IMR-90 (cell line): ENCODE results near the gene PCBP3. TPM values are rescaled to one million over a fixed set of nuclear protein-coding genes. Genes with fewer than 3 reads are reported as not detected.

Experiments
- ATAC-seq: fragments of 200-7000 bp; cut with Tn5 transposase; 2 replicates; pipeline ENCODE4 v1.9.1; 2020; ENCODE audit warnings: low read depth, mild to moderate bottlenecking, moderate library complexity
- BruUV-seq: library from RNA; stranded (reverse); fragments of 400-500 nt; replicated peaks from 2 replicates; lab custom pipeline; 2021; lab: Mats Ljungman, UMichigan
- CTCF ChIA-PET: fragments of 300-600 bp; formaldehyde crosslinking; extraction: SDS; loops from one replicate; lab custom pipeline; 2021; ENCODE audit warnings: antibody characterized with exemption; lab: Yijun Ruan, JAX
- POLR2A ChIA-PET: fragments of 300-600 bp; sonication (Branson Sonifier 250); formaldehyde crosslinking; loops from one replicate; lab custom pipeline; 2022; ENCODE audit warnings: antibody characterized with exemption; ENCODE audit not compliant: unreplicated experiment; lab: Charles Lee
- DNase-seq: peaks from one replicate; pipeline ENCODE4 v3.0.0; 2013
- H2AFZ ChIP-seq: replicated peaks from 2 replicates; pipeline ENCODE3; 2013; ENCODE audit warnings: low read length, mild to moderate bottlenecking; ENCODE audit not compliant: poor library complexity
- H2AK5ac ChIP-seq: 2 replicates; pipeline ENCODE4 v1.6.1; 2013; ENCODE audit warnings: low read depth, low read length, inconsistent platforms
- H2AK9ac ChIP-seq: replicated peaks from 2 replicates; pipeline ENCODE3; 2013; ENCODE audit warnings: mild to moderate bottlenecking, low read depth, low read length, moderate library complexity; ENCODE audit not compliant: poor library complexity
- H2BK120ac ChIP-seq: 2 replicates; pipeline ENCODE4 v1.6.1; 2013; ENCODE audit warnings: low read depth, low read length, inconsistent platforms
- H2BK15ac ChIP-seq: 3 replicates; pipeline ENCODE4 v1.6.1; 2013; ENCODE audit warnings: low read depth, low read length, inconsistent platforms
- H2BK20ac ChIP-seq: 2 replicates; pipeline ENCODE4 v1.6.1; 2013; ENCODE audit warnings: low read depth, mild to moderate bottlenecking, inconsistent platforms, low read length, moderate library complexity
- H2BK5ac ChIP-seq: 2 replicates; pipeline ENCODE4 v1.6.1; 2013; ENCODE audit warnings: mild to moderate bottlenecking, low read depth, low read length, inconsistent platforms; ENCODE audit not compliant: poor library complexity, severe bottlenecking
- H3K14ac ChIP-seq: replicated peaks from 2 replicates; pipeline ENCODE4 v1.6.1; 2013; ENCODE audit warnings: low read depth, low read length, inconsistent platforms
- H3K18ac ChIP-seq: 2 replicates; pipeline ENCODE4 v1.6.1; 2013; ENCODE audit warnings: low read depth, low read length, control low read depth
- H3K23ac ChIP-seq: 2 replicates; pipeline ENCODE4 v1.6.1; 2013; ENCODE audit warnings: low read depth, low read length, inconsistent platforms
- H3K27ac ChIP-seq: 2 replicates; pipeline ENCODE4 v1.5.1; 2013; ENCODE audit warnings: mild to moderate bottlenecking, control low read depth, low read length; ENCODE audit not compliant: insufficient read depth
- H3K27me3 ChIP-seq: 2 replicates; pipeline ENCODE4 v1.6.1; 2013; ENCODE audit warnings: low read length; ENCODE audit not compliant: control insufficient read depth, insufficient read depth
- H3K36me3 ChIP-seq: 2 replicates; pipeline ENCODE4 v1.6.1; 2013; ENCODE audit warnings: low read length, mixed read lengths; ENCODE audit not compliant: control insufficient read depth, insufficient read depth
- H3K4ac ChIP-seq: 2 replicates; pipeline ENCODE4 v1.6.1; 2013; ENCODE audit warnings: low read depth, low read length, inconsistent platforms
- H3K4me1 ChIP-seq: 2 replicates; pipeline ENCODE4 v1.6.1; 2013; ENCODE audit warnings: low read length, mixed read lengths; ENCODE audit not compliant: control insufficient read depth, insufficient read depth
- H3K4me2 ChIP-seq: 2 replicates; pipeline ENCODE4 v1.6.1; 2013; ENCODE audit warnings: low read depth, mild to moderate bottlenecking, control low read depth, low read length, moderate library complexity
- H3K4me3 ChIP-seq: 2 replicates; pipeline ENCODE4 v1.5.1; 2013; ENCODE audit warnings: low read depth, mild to moderate bottlenecking, control low read depth, low read length, moderate library complexity; ENCODE audit not compliant: insufficient read depth
- H3K56ac ChIP-seq: 2 replicates; pipeline ENCODE4 v1.6.1; 2013; ENCODE audit warnings: low read length, inconsistent platforms; ENCODE audit not compliant: insufficient read depth; ENCODE audit errors: extremely low read depth
- H3K79me1 ChIP-seq, 2 experiments: 2 replicates each; pipeline ENCODE4 v1.6.1; 2013; ENCODE audit warnings: low read length in 2 of 2, inconsistent platforms in 1 of 2, low read depth in 1 of 2
- H3K9ac ChIP-seq: 2 replicates; pipeline ENCODE4 v1.6.1; 2013; ENCODE audit warnings: low read depth, low read length, control low read depth
- H3K9me1 ChIP-seq: 2 replicates; pipeline ENCODE4 v1.6.1; 2013; ENCODE audit warnings: low read length, inconsistent platforms; ENCODE audit not compliant: insufficient read depth
- H3K9me3 ChIP-seq: 2 replicates; pipeline ENCODE4 v1.6.1; 2013; ENCODE audit warnings: low read length; ENCODE audit not compliant: control insufficient read depth, insufficient read depth
- H4K20me1 ChIP-seq: 2 replicates; pipeline ENCODE4 v1.6.1; 2013; ENCODE audit warnings: low read length, inconsistent platforms; ENCODE audit not compliant: insufficient read depth
- H4K5ac ChIP-seq: 2 replicates; pipeline ENCODE4 v1.6.1; 2013; ENCODE audit warnings: mild to moderate bottlenecking, low read depth, low read length, control low read depth
- H4K8ac ChIP-seq, 2 experiments: 2 replicates each; pipeline ENCODE4 v1.6.1; 2013; ENCODE audit warnings: low read depth in 2 of 2, low read length in 2 of 2, control low read depth in 1 of 2, inconsistent platforms in 1 of 2
- H4K91ac ChIP-seq: 2 replicates; pipeline ENCODE4 v1.6.1; 2013; ENCODE audit warnings: low read depth, low read length, inconsistent platforms; ENCODE audit not compliant: insufficient read depth
- CTCF ChIP-seq: conservative IDR thresholded peaks from 2 replicates; pipeline ENCODE4 v1.5.1; 2012; ENCODE audit warnings: mild to moderate bottlenecking, low read depth, low read length, improper control_type of control experiment
- FOS ChIP-seq: fragments of 150-350 bp; IDR thresholded peaks from 2 replicates; pipeline ENCODE4 v1.6.1; 2016; ENCODE audit warnings: low read depth, low read length
- MAFK ChIP-seq: IDR thresholded peaks from 2 replicates; pipeline ENCODE4 v1.6.1; 2012; ENCODE audit warnings: low read depth, low read length, improper control_type of control experiment
- RAD21 ChIP-seq: IDR thresholded peaks from 2 replicates; pipeline ENCODE4 v1.6.1; 2012; ENCODE audit warnings: low read length, improper control_type of control experiment
- USF2 ChIP-seq: fragments of 150-350 bp; IDR thresholded peaks from 2 replicates; pipeline ENCODE4 v1.6.1; 2017; ENCODE audit warnings: mild to moderate bottlenecking, antibody characterized with exemption, low read length, low read depth
- WGBS, 2 experiments: methylation state at CpG; one replicate each; pipeline versions ENCODE4 v1.1.5 to v1.1.7; 2013; ENCODE audit warnings: missing lambda C conversion rate in 2 of 2; ENCODE audit not compliant: insufficient read length in 1 of 2; ENCODE audit errors: extremely low coverage in 2 of 2; 5-methylcytosine and 5-hydroxymethylcytosine counted together
- dilution Hi-C: fragments of 300-500 bp; cut with HindIII; formaldehyde crosslinking; loops from one replicate; pipeline ENCODE4 v1.14.3; 2018; ENCODE audit warnings: low sequenced_read_pairs; ENCODE audit not compliant: unreplicated experiment
- in situ Hi-C: fragments of 300-500 bp; cut with MboI; formaldehyde crosslinking; loops from 3 replicates; pipeline ENCODE4 v1.14.3; 2019; ENCODE audit warnings: low sequenced_read_pairs, inconsistent platforms, mixed read lengths
- intact Hi-C: fragments of 100-400 bp; cut with micrococcal nuclease; formaldehyde crosslinking; loops from 2 replicates; pipeline ENCODE4 v1.10.0; 2022
- polyA plus RNA-seq, 3 experiments: library from polyadenylated mRNA; depleted of rRNA; stranded (reverse); fragments of >200 nt; gene quantifications; 2 replicates each; pipeline ENCODE4 v1.2.3, GENCODE V29; 2012; ENCODE audit warnings: low replicate concordance in 1 of 3
- total RNA-seq: library from RNA; depleted of rRNA; stranded (reverse); fragments of >200 nt; gene quantifications from 2 replicates; pipeline ENCODE4 v1.2.3, GENCODE V29; 2012

Gene PCBP3
- total and polyA plus RNA-seq, 2 of the 4 experiments (the other 2 are of a cell fraction), result 2.9 to 3.9 TPM

- no peak overlapping the region for H3K18ac ChIP-seq
- no peak overlapping the region for H3K4ac ChIP-seq
- no peak overlapping the region for H3K14ac ChIP-seq
- H4K5ac ChIP-seq, result no peak overlapping the region
- H2BK15ac ChIP-seq, result no peak overlapping the region
- ChIA-PET CTCF (no interaction called here), POLR2A (interaction anchor here (0.6 kb wide), 1 partner anchor 46 kb away, joined by 3 read pairs; no protein-coding TSS in a partner anchor)
- no peaks in the 10 kb centered on the region for H3K9me3 ChIP-seq
- H3K27me3 ChIP-seq, result peaks cover 3% of the 10 kb centered on the region; the same call in 1 of the 2 replicates
- H2BK5ac ChIP-seq, result no peak overlapping the region
- no peak overlapping the region for H2AK5ac ChIP-seq
- dilution Hi-C loops (no loop called here), intact Hi-C loops (no loop called here), in situ Hi-C loops (no loop called here)
- H2AK9ac ChIP-seq, result no peak overlapping the region
- no peak for TF ChIP-seq RAD21
- TF ChIP-seq FOS, result no peak
- TF ChIP-seq MAFK, result no peak
- TF ChIP-seq USF2, result no peak
- TF ChIP-seq CTCF, result no peak
- no peak overlapping the region for H3K56ac ChIP-seq
- H3K27ac ChIP-seq, result no peak overlapping the region
- H3K36me3 ChIP-seq, result no peaks in the 10 kb centered on the region
- no peak overlapping the region for H2AFZ ChIP-seq
- no peak overlapping the region for H3K4me2 ChIP-seq
- no peak for DNase-seq
- no peaks in the 10 kb centered on the region for H3K79me1 ChIP-seq
- H3K4me3 ChIP-seq, result no peak overlapping the region
- BruUV-seq, result no TSS peak
- WGBS, 2 experiments, result 83% methylated on average over 1 of the region's 8 CpGs; no CpG with 5 or more reads in 1 of the 2 experiments
- H4K20me1 ChIP-seq, result no peaks in the 10 kb centered on the region
- no peak overlapping the region for H3K23ac ChIP-seq
- peaks cover 3% of the 10 kb centered on the region; the same call in 1 of the 2 replicates for H3K4me1 ChIP-seq
- no peak for ATAC-seq
- no peak overlapping the region for H3K9ac ChIP-seq
- no peak overlapping the region for H2BK20ac ChIP-seq
- H2BK120ac ChIP-seq, result no peak overlapping the region
- H3K9me1 ChIP-seq, result peaks cover 6% of the 10 kb centered on the region; the same call in 1 of the 2 replicates
- no peak overlapping the region for H4K8ac ChIP-seq
- no peak overlapping the region for H4K91ac ChIP-seq
Measured at GRCh38 chr21:45787371-45787770, 143.8 kb downstream of the PCBP3 start.
